OCI-LY1 (cell line): ENCODE results near the gene CASKIN2.

Source experiments
- EZH2 ChIP-seq: fragments of 200-600 bp; sonication (generic), shearing (Covaris generic); IDR thresholded peaks from 2 replicates; pipeline ENCODE4 v1.8.0; 2017; ENCODE audit warnings: borderline replicate concordance, mixed run types, mild to moderate bottlenecking, antibody characterized with exemption, low read length, moderate library complexity, mixed read lengths
- TF ChIP-seq, protein P1 (sequence below): fragments of 200-600 bp; sonication (generic), shearing (Covaris generic); IDR thresholded peaks from 2 replicates; pipeline ENCODE4 v1.5.1; 2017; ENCODE audit warnings: mild to moderate bottlenecking, antibody characterized with exemption, low read length, moderate library complexity, mixed read lengths

DNA sequence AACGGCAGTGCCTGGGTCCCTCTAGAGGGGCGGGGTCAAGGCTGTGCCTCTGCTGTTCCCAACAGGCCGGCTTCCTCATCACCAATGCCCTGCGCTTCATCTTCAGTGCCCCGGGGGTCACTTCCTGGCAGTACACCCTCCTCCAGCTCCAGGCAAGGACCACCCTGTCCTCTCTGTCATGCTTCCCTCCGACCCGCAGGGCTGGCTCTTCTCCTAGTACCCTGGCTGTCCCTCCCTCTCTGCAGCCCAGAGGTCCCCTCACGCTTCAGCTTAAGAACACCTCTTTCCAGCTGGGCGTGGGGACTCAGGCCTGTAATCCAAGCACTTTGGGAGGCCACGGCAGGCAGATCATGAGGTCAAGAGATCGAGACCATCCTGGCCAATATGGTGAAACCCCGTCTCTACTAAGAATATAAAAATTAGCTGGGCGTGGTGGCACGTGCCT lies 25.8 kb downstream of the CASKIN2 start:
- no peak for TF ChIP-seq EZH2
- TF ChIP-seq, protein P1, sequence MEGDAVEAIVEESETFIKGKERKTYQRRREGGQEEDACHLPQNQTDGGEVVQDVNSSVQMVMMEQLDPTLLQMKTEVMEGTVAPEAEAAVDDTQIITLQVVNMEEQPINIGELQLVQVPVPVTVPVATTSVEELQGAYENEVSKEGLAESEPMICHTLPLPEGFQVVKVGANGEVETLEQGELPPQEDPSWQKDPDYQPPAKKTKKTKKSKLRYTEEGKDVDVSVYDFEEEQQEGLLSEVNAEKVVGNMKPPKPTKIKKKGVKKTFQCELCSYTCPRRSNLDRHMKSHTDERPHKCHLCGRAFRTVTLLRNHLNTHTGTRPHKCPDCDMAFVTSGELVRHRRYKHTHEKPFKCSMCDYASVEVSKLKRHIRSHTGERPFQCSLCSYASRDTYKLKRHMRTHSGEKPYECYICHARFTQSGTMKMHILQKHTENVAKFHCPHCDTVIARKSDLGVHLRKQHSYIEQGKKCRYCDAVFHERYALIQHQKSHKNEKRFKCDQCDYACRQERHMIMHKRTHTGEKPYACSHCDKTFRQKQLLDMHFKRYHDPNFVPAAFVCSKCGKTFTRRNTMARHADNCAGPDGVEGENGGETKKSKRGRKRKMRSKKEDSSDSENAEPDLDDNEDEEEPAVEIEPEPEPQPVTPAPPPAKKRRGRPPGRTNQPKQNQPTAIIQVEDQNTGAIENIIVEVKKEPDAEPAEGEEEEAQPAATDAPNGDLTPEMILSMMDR = no peak
